Thoracic aorta (tissue), 2 donors: ENCODE measurements around the gene PSMG4. TPM values are rescaled to one million over a fixed set of nuclear protein-coding genes. Genes with fewer than 3 reads are reported as not detected.

Experiments
- ATAC-seq: fragments of 150-250 bp; one replicate; pipeline ENCODE4 v1.8.0; 2017; ENCODE audit warnings: low read depth; ENCODE audit not compliant: insufficient number of reproducible peaks, low FRiP score
- DNase-seq: peaks from one replicate; pipeline ENCODE4 v3.0.0-alpha.2; 2020; ENCODE audit warnings: low spot score
- H3K27ac ChIP-seq, 2 donors: fragments of 200-600 bp; sonication (generic); 1 replicate in 1 of 2; 2 replicates in 1 of 2; pipeline ENCODE4 v1.5.1; 2016; ENCODE audit warnings: mild to moderate bottlenecking in 2 of 2, moderate library complexity in 2 of 2
- H3K27me3 ChIP-seq: fragments of 200-600 bp; sonication (generic); replicated peaks from 2 replicates; pipeline ENCODE4 v1.6.0; 2016; ENCODE audit warnings: mild to moderate bottlenecking; ENCODE audit not compliant: insufficient read depth
- H3K36me3 ChIP-seq: fragments of 200-600 bp; sonication (generic); one replicate; pipeline ENCODE4 v1.5.1; 2016
- H3K4me1 ChIP-seq, 2 donors: fragments of 200-600 bp; sonication (generic); 1 replicate in 1 of 2; 2 replicates in 1 of 2; pipeline versions ENCODE4 v1.5.1 to v1.6.0; 2016; ENCODE audit warnings: low read depth in 2 of 2, mild to moderate bottlenecking in 1 of 2; ENCODE audit not compliant: control insufficient read depth in 1 of 2
- H3K4me3 ChIP-seq: fragments of 200-600 bp; sonication (generic); 2 replicates; pipeline ENCODE4 v1.5.1; 2016; ENCODE audit warnings: mild to moderate bottlenecking
- H3K9me3 ChIP-seq: fragments of 200-600 bp; sonication (generic); 2 replicates; pipeline ENCODE4 v1.5.1; 2016
- CTCF ChIP-seq: fragments of 200-600 bp; sonication (generic); IDR thresholded peaks from one replicate; pipeline ENCODE4 v1.5.1; 2019; ENCODE audit warnings: antibody characterized with exemption
- total RNA-seq, 2 donors: library from RNA; depleted of rRNA; stranded (reverse); fragments of >200 nt; gene quantifications; one replicate each; pipeline versions ENCODE4 v1.1.0 to v1.2.3, GENCODE V29; 2016

PSMG4 gene
- total RNA-seq, 2 donors from 2014 or later: 19.4 to 29.0 TPM

- DNase-seq (no peak), ATAC-seq (no peak)
- no peak for TF ChIP-seq CTCF
- Histone ChIP-seq H3K4me1 (no peaks in the 10 kb centered on the region), H3K9me3 (no peaks in the 10 kb centered on the region), H3K4me3 (no peak overlapping the region), H3K36me3 (no peaks in the 10 kb centered on the region), H3K27me3 (no peaks in the 10 kb centered on the region), H3K27ac (no peak overlapping the region)
Measured at GRCh38 chr6:3299221-3299620, 40.5 kb downstream of the PSMG4 start.

GRCh38 chr6:3301506-3301905 is 42.8 kb downstream of the PSMG4 start:
- H3K9me3 ChIP-seq: no peaks in the 10 kb centered on the region
- H3K4me3 ChIP-seq: no peak overlapping the region
- TF ChIP-seq CTCF: no peak
- ATAC-seq: no peak
- H3K4me1 ChIP-seq: no peaks in the 10 kb centered on the region
- no peaks in the 10 kb centered on the region for H3K27me3 ChIP-seq
- DNase-seq: no peak
- no peaks in the 10 kb centered on the region for H3K36me3 ChIP-seq
- H3K27ac ChIP-seq: no peak overlapping the region

GRCh38 chr6:3303795-3304411 is 45.2 kb downstream of the PSMG4 start:
- no peaks in the 10 kb centered on the region for H3K36me3 ChIP-seq
- no peak overlapping the region for H3K27ac ChIP-seq
- no peaks in the 10 kb centered on the region for H3K4me1 ChIP-seq
- no peaks in the 10 kb centered on the region for H3K9me3 ChIP-seq
- no peak for TF ChIP-seq CTCF
- no peak overlapping the region for H3K4me3 ChIP-seq
- no peak for ATAC-seq
- no peak for DNase-seq
- H3K27me3 ChIP-seq: no peaks in the 10 kb centered on the region

- H3K4me1 ChIP-seq: no peaks in the 10 kb centered on the region
- H3K27ac ChIP-seq: no peak overlapping the region
- no peak for TF ChIP-seq CTCF
- H3K4me3 ChIP-seq: no peak overlapping the region
- ATAC-seq (no peak), DNase-seq (no peak)
- no peaks in the 10 kb centered on the region for H3K9me3 ChIP-seq
- H3K27me3 ChIP-seq: no peaks in the 10 kb centered on the region
- no peaks in the 10 kb centered on the region for H3K36me3 ChIP-seq
Measured at GRCh38 chr6:3304500-3305215, 45.9 kb downstream of the PSMG4 start.

- no peaks in the 10 kb centered on the region for H3K9me3 ChIP-seq
- H3K4me3 ChIP-seq: no peak overlapping the region
- DNase-seq: no peak
- no peaks in the 10 kb centered on the region for H3K36me3 ChIP-seq
- no peaks in the 10 kb centered on the region for H3K4me1 ChIP-seq
- H3K27me3 ChIP-seq: no peaks in the 10 kb centered on the region
- no peak overlapping the region for H3K27ac ChIP-seq
- no peak for ATAC-seq
- no peak for TF ChIP-seq CTCF
Measured at GRCh38 chr6:3305216-3305565, 46.4 kb downstream of the PSMG4 start.
